ENCODE data around the gene SCARB2. TPM values are rescaled to one million over a fixed set of nuclear protein-coding genes. Genes with fewer than 3 reads are reported as not detected.

SCARB2 gene
- polyA plus RNA-seq, 1 donor = 217 TPM

DNA sequence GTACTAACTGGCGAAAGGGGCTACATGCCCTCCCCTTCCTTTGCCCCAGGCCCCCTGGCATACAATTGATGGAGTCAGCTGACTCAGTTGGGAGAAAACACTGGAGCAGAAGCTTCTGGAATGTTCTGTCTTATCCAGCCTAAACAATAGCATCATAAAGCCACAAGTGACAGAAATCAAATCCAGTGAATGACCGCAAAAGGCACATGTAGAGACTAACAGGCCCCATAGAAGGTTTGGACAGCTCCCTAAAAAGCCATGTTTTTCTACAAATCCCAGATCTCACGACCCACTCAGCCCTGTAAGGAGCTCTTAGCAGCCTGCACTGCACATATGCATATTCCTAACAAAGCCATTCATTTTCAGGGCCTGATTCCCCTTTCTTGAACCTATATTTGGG is 25.1 kb downstream of the SCARB2 start:
- peaks cover 2% of the 10 kb centered on the region for H3K9me3 ChIP-seq (ENCODE audit: control insufficient read depth, low read depth, low read length)
- H3K4me1 ChIP-seq (ENCODE audit: control insufficient read depth, insufficient read depth, low read length) = peaks cover 12% of the 10 kb centered on the region
- H3K4me3 ChIP-seq (ENCODE audit: low read length) = no peak overlapping the region
- DNase-seq = no peak
- peaks cover 52% of the 10 kb centered on the region for H3K36me3 ChIP-seq (ENCODE audit: control insufficient read depth, insufficient read depth, low read length)
- WGBS (ENCODE audit: insufficient coverage, low lambda C conversion rate) = 71% methylated on average over 1 of the region's 3 CpGs
- no peaks in the 10 kb centered on the region for H3K27me3 ChIP-seq (ENCODE audit: control insufficient read depth, insufficient read depth, low read length)
- no peak overlapping the region for H3K27ac ChIP-seq (ENCODE audit: low read length)

DNA sequence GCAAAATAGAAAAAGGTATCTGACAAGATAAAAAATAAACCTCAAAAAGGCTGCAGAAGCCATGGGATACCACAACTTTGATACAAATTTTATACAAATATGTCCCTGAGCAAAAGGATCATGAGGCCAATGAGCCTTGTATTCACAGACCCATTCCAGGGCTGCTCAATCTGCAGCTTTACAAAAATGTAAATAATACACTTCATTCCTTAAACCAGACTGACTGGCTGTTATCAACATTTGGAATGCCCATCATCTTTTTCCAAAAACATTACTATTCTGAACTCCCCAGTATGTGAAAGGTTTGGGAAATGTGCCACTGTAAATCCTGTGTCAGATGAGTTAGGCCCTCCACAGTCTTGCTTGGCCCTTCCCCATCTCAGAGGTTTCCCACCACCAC is 25.5 kb downstream of the SCARB2 start:
- Histone ChIP-seq H3K36me3 (ENCODE audit: control insufficient read depth, insufficient read depth, low read length) (peaks cover 48% of the 10 kb centered on the region), H3K4me3 (ENCODE audit: low read length) (no peak overlapping the region), H3K9me3 (ENCODE audit: control insufficient read depth, low read depth, low read length) (peaks cover 2% of the 10 kb centered on the region), H3K27me3 (ENCODE audit: control insufficient read depth, insufficient read depth, low read length) (no peaks in the 10 kb centered on the region), H3K27ac (ENCODE audit: low read length) (no peak overlapping the region), H3K4me1 (ENCODE audit: control insufficient read depth, insufficient read depth, low read length) (peaks cover 8% of the 10 kb centered on the region)
- DNase-seq = no peak

DNA sequence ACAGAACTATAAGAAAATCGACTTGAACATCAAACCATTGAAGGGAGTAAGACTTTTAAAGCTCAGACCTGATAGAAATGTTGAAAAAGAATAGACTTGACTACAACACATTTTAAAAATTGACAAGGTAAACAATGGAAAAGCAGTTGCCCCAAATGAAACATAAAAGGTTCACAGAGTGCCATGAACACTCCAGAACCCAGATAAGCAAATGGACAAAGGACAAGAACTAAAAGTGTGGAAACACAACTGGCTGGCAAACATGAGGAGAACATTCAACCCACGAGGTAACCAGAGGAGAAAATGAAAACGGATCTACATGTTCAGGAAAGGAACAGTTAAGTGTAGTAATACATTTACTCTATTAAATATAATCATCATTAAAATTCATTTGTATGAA is 26.5 kb downstream of the SCARB2 start:
- no peak for DNase-seq
- H3K4me1 ChIP-seq (ENCODE audit: control insufficient read depth, insufficient read depth, low read length) = peaks cover 2% of the 10 kb centered on the region
- no peak overlapping the region for H3K4me3 ChIP-seq (ENCODE audit: low read length)
- peaks cover 40% of the 10 kb centered on the region for H3K36me3 ChIP-seq (ENCODE audit: control insufficient read depth, insufficient read depth, low read length)
- no peak overlapping the region for H3K27ac ChIP-seq (ENCODE audit: low read length)
- no peaks in the 10 kb centered on the region for H3K9me3 ChIP-seq (ENCODE audit: control insufficient read depth, low read depth, low read length)
- WGBS (ENCODE audit: insufficient coverage, low lambda C conversion rate) = 60% methylated on average over 2 of the region's 3 CpGs
- H3K27me3 ChIP-seq (ENCODE audit: control insufficient read depth, insufficient read depth, low read length) = no peaks in the 10 kb centered on the region

DNA sequence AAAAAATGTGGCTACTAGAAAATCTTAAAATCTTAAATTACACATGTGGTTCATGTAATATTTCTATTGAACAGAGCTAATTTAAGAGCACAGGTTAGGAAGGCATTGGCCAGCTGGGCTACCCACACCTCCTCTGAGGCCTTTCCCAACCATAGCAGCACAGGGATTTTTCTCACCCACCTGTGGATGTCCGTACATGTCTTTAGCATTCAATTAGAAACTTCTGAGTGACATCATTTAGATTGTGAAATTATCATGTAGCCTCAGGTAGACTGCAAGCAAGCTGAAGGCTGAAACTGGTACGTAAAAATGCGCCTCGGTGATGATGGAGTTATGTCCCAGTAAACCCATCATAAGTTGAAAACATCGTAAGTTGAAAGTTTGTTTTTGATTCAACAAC is 31.2 kb downstream of the SCARB2 start:
- Histone ChIP-seq H3K4me3 (ENCODE audit: low read length) (no peak overlapping the region), H3K4me1 (ENCODE audit: control insufficient read depth, insufficient read depth, low read length) (peaks cover 9% of the 10 kb centered on the region), H3K36me3 (ENCODE audit: control insufficient read depth, insufficient read depth, low read length) (peaks cover 43% of the 10 kb centered on the region), H3K27ac (ENCODE audit: low read length) (no peak overlapping the region), H3K27me3 (ENCODE audit: control insufficient read depth, insufficient read depth, low read length) (no peaks in the 10 kb centered on the region), H3K9me3 (ENCODE audit: control insufficient read depth, low read depth, low read length) (no peaks in the 10 kb centered on the region)
- DNase-seq = no peak
- WGBS (ENCODE audit: insufficient coverage, low lambda C conversion rate) = 100% methylated on average over 1 of the region's 5 CpGs

DNA sequence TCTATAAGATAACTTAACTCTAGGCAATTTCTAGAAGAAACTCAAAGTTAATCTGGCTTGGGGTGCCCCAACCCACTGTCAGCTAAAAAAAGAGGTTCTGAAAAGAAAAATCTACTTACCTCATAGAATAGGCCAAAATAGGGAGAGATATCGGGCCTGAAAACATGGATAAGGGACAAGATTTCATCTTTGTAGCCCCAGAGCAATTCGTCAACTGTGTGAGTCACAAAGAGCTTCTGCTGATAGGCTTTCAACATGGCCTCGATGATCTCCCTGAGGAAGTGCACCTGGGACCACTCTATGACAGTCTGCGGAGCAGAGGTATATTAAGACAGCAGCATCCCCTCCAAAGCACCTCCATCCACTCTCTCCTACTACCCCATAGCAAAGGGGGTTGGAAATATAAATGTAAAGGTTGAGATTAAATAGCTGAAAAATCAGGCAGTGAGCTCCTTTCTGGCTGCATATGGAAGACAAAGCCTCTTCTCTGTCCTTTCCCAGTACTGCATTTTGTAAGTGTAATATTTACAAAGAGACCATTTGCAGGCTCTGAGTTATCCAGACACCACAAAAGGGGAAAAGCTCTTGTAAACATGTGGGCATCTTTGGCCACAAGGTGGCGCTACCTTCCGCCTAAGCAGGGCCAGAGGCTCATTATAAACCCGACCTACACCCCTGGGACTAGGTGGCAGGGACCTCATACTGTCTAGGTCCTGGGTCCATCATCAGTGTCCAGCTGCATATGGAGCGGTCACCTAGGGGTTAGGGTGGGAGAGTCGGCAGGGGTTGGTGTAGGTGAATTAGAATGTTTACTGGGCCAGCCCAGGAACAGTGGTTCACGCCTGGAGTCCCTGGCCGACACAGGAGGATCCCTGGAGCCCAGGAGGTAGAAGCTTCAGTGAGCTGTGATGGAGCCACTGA is 34.0 kb downstream of the SCARB2 start:
- no CpG with 5 or more reads among the region's 11 CpGs for WGBS (ENCODE audit: insufficient coverage, low lambda C conversion rate)
- H3K36me3 ChIP-seq (ENCODE audit: control insufficient read depth, insufficient read depth, low read length) = peaks cover 51% of the 10 kb centered on the region
- H3K27me3 ChIP-seq (ENCODE audit: control insufficient read depth, insufficient read depth, low read length) = no peaks in the 10 kb centered on the region
- H3K9me3 ChIP-seq (ENCODE audit: control insufficient read depth, low read depth, low read length) = no peaks in the 10 kb centered on the region
- H3K4me3 ChIP-seq (ENCODE audit: low read length) = no peak overlapping the region
- peak; percentile 78 to 79 for DNase-seq
- peak overlapping the region; percentile 3 for H3K27ac ChIP-seq (ENCODE audit: low read length)
- H3K4me1 ChIP-seq (ENCODE audit: control insufficient read depth, insufficient read depth, low read length) = peaks cover 6% of the 10 kb centered on the region

- Histone ChIP-seq H3K27me3 (ENCODE audit: control insufficient read depth, insufficient read depth, low read length) (no peaks in the 10 kb centered on the region), H3K4me1 (ENCODE audit: control insufficient read depth, insufficient read depth, low read length) (peaks cover 6% of the 10 kb centered on the region), H3K4me3 (ENCODE audit: low read length) (no peak overlapping the region), H3K36me3 (ENCODE audit: control insufficient read depth, insufficient read depth, low read length) (peaks cover 57% of the 10 kb centered on the region), H3K9me3 (ENCODE audit: control insufficient read depth, low read depth, low read length) (no peaks in the 10 kb centered on the region), H3K27ac (ENCODE audit: low read length) (no peak overlapping the region)
- DNase-seq = no peak
- WGBS (ENCODE audit: insufficient coverage, low lambda C conversion rate) = no CpG with 5 or more reads among the region's 2 CpGs
These were observed 35.3 kb downstream of the SCARB2 start for GRCh38 chr4:76178296-76178695.

DNA sequence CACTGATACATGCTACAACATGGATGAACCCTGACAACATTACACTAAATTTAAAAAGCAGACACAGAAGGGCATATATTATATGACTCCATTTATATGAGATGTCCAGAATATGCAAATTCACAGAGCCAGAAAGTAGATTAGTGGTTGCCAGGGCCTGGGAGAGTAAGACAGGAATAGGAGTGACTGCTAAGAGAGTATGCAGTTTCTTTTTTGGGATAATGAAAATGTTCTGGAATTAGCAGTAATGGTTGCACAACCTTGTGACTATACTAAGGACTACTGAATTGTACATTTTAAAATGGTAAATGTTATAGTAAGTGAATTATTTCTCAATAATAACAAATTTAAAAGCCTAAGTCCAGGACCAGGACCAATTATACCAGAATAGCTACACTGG is 35.9 kb downstream of the SCARB2 start:
- Histone ChIP-seq H3K9me3 (ENCODE audit: control insufficient read depth, low read depth, low read length) (no peaks in the 10 kb centered on the region), H3K36me3 (ENCODE audit: control insufficient read depth, insufficient read depth, low read length) (peaks cover 62% of the 10 kb centered on the region), H3K4me1 (ENCODE audit: control insufficient read depth, insufficient read depth, low read length) (peaks cover 6% of the 10 kb centered on the region), H3K27ac (ENCODE audit: low read length) (no peak overlapping the region), H3K4me3 (ENCODE audit: low read length) (no peak overlapping the region), H3K27me3 (ENCODE audit: control insufficient read depth, insufficient read depth, low read length) (no peaks in the 10 kb centered on the region)
- DNase-seq = no peak

DNA sequence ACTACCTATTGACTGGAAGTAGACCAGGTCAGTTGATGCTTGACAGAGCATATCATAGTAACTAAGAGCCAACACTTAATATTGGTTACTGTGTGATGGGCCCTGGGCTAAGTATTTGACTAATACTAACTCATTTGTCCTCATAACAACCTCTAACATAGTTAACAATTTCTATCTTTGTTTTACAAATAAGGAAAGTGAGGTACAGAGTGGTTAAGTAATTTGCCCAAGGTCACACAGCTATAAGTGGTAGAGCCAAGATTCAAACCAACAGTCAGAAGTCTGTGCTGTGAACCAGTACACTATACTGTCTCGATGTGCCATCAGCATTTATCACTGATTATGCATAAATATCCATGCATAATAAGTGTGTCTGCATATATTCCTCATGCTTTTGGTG is 38.3 kb downstream of the SCARB2 start:
- Histone ChIP-seq H3K27ac (ENCODE audit: low read length) (no peak overlapping the region), H3K4me1 (ENCODE audit: control insufficient read depth, insufficient read depth, low read length) (peaks cover 6% of the 10 kb centered on the region), H3K27me3 (ENCODE audit: control insufficient read depth, insufficient read depth, low read length) (no peaks in the 10 kb centered on the region), H3K36me3 (ENCODE audit: control insufficient read depth, insufficient read depth, low read length) (peaks cover 70% of the 10 kb centered on the region), H3K4me3 (ENCODE audit: low read length) (no peak overlapping the region), H3K9me3 (ENCODE audit: control insufficient read depth, low read depth, low read length) (no peaks in the 10 kb centered on the region)
- WGBS (ENCODE audit: insufficient coverage, low lambda C conversion rate) = no CpG with 5 or more reads among the region's 1 CpG
- no peak for DNase-seq

DNA sequence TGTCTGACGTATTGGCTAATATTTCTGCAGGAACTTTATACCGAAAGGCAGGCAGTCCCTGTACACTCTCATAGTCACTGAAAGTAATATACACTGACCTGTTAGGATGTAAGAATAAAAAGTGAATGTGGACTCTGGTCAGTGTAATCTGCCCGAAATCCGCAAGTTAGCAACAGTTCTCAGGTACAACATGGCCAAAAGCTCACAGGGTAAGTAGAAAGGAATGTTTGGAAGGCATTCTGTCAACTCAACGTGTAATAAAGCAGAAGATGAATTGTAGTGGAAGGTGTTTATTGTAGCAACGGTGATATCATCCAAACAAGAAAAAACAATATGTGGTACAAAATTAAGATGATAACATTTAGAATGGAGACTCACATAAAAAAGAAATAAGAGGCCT is 39.4 kb downstream of the SCARB2 start:
- Histone ChIP-seq H3K27me3 (ENCODE audit: control insufficient read depth, insufficient read depth, low read length) (no peaks in the 10 kb centered on the region), H3K9me3 (ENCODE audit: control insufficient read depth, low read depth, low read length) (no peaks in the 10 kb centered on the region), H3K4me1 (ENCODE audit: control insufficient read depth, insufficient read depth, low read length) (no peaks in the 10 kb centered on the region), H3K27ac (ENCODE audit: low read length) (no peak overlapping the region), H3K36me3 (ENCODE audit: control insufficient read depth, insufficient read depth, low read length) (peaks cover 70% of the 10 kb centered on the region), H3K4me3 (ENCODE audit: low read length) (no peak overlapping the region)
- WGBS (ENCODE audit: insufficient coverage, low lambda C conversion rate) = 42% methylated on average over 4 of the region's 6 CpGs
- peak in 1 of 2 donors; percentile 4 for DNase-seq

DNA sequence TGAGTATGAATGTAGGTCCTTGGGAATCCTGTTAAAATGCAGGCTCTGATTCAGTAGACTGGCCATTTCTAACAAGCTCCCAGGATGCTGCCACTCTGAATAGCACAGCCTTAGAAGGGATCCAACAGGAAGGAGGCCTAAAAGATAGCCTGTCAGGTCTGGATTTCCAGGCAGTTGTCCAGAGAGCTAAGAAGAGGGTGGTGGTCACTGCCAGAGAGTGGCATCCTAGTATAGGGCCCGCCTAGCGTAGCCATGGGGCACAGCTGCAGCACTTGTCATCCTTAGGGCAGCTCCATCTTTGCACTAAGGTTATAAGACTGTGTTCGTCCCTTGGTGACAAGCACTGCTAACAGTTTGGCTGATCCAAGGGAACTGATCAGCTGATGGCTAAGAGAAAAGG is 44.9 kb downstream of the SCARB2 start:
- H3K27me3 ChIP-seq (ENCODE audit: control insufficient read depth, insufficient read depth, low read length) = no peaks in the 10 kb centered on the region
- no peak for DNase-seq
- no peak overlapping the region for H3K4me3 ChIP-seq (ENCODE audit: low read length)
- no peaks in the 10 kb centered on the region for H3K9me3 ChIP-seq (ENCODE audit: control insufficient read depth, low read depth, low read length)
- no CpG with 5 or more reads among the region's 3 CpGs for WGBS (ENCODE audit: insufficient coverage, low lambda C conversion rate)
- H3K4me1 ChIP-seq (ENCODE audit: control insufficient read depth, insufficient read depth, low read length) = no peaks in the 10 kb centered on the region
- peaks cover 75% of the 10 kb centered on the region for H3K36me3 ChIP-seq (ENCODE audit: control insufficient read depth, insufficient read depth, low read length)
- no peak overlapping the region for H3K27ac ChIP-seq (ENCODE audit: low read length)

- no CpG with 5 or more reads among the region's 3 CpGs for WGBS (ENCODE audit: insufficient coverage, low lambda C conversion rate)
- Histone ChIP-seq H3K27ac (ENCODE audit: low read length) (no peak overlapping the region), H3K4me1 (ENCODE audit: control insufficient read depth, insufficient read depth, low read length) (no peaks in the 10 kb centered on the region), H3K27me3 (ENCODE audit: control insufficient read depth, insufficient read depth, low read length) (no peaks in the 10 kb centered on the region), H3K9me3 (ENCODE audit: control insufficient read depth, low read depth, low read length) (no peaks in the 10 kb centered on the region), H3K4me3 (ENCODE audit: low read length) (no peak overlapping the region), H3K36me3 (ENCODE audit: control insufficient read depth, insufficient read depth, low read length) (peaks cover 78% of the 10 kb centered on the region)
- DNase-seq = no peak
These were observed 47.1 kb downstream of the SCARB2 start for GRCh38 chr4:76166480-76166879.
